HEK293 (cell line): ENCODE data around the gene DPM2.
A peak's percentile ranks its signal among the peaks of the same experiment; 100 is the strongest.

Experiments
- CTCF ChIA-PET: fragments of 350-600 bp; formaldehyde crosslinking; extraction: SDS; loops from one replicate; lab custom pipeline; 2021; ENCODE audit warnings: antibody characterized with exemption; lab: Yijun Ruan, JAX
- POLR2A ChIA-PET: fragments of 300-600 bp; formaldehyde crosslinking; extraction: SDS; loops from one replicate; lab custom pipeline; 2020; ENCODE audit warnings: antibody characterized with exemption, inconsistent platforms; lab: Yijun Ruan, JAX
- H3K27ac ChIP-seq: fragments of 200-500 bp; sonication (Bioruptor generic); 2 replicates; pipeline ENCODE4 v1.5.1; 2014; ENCODE audit warnings: low read depth, low read length, control low read depth, inconsistent platforms; ENCODE audit errors: extremely low read depth
- H3K36me3 ChIP-seq, 2 experiments: fragments of 200-500 bp in 1 of 2; sonication (Bioruptor generic) in 1 of 2; 1 replicate in 1 of 2; 2 replicates in 1 of 2; pipeline ENCODE4 v1.5.1; 2014 to 2017; ENCODE audit warnings: inconsistent platforms in 2 of 2, low read length in 2 of 2; ENCODE audit not compliant: control insufficient read depth in 2 of 2, insufficient read depth in 1 of 2
- H3K4me1 ChIP-seq: fragments of 200-500 bp; sonication (Bioruptor generic); 2 replicates; pipeline ENCODE4 v1.5.1; 2014; ENCODE audit warnings: mild to moderate bottlenecking, low read length, inconsistent platforms; ENCODE audit not compliant: control insufficient read depth, insufficient read depth
- H3K4me3 ChIP-seq: 2 replicates; pipeline ENCODE4 v1.5.1; 2011; ENCODE audit warnings: low read depth, mild to moderate bottlenecking, control low read depth, low read length, moderate library complexity
- H3K9me3 ChIP-seq: fragments of 200-500 bp; sonication (Bioruptor generic); 2 replicates; pipeline ENCODE4 v1.5.1; 2014; ENCODE audit warnings: low read depth, low read length, inconsistent platforms; ENCODE audit not compliant: control insufficient read depth, insufficient read depth
- BCL11B ChIP-seq: fragments of 450-650 bp; formaldehyde crosslinking; IDR thresholded peaks from 2 replicates; pipeline ENCODE4 v1.5.1; 2016; ENCODE audit warnings: low read depth, missing biosample characterization, missing genetic modification characterization
- ELK4 ChIP-seq: IDR thresholded peaks from 2 replicates; pipeline ENCODE4 v1.6.1; 2011; ENCODE audit warnings: mild to moderate bottlenecking, low read depth, low read length, borderline replicate concordance
- FEZF1 ChIP-seq: fragments of 450-650 bp; formaldehyde crosslinking; IDR thresholded peaks from 2 replicates; pipeline ENCODE4 v1.5.1; 2016; ENCODE audit warnings: missing biosample characterization, missing genetic modification characterization
- KLF16 ChIP-seq: fragments of 450-650 bp; formaldehyde crosslinking; IDR thresholded peaks from 2 replicates; pipeline ENCODE4 v1.5.1; 2017; ENCODE audit warnings: missing biosample characterization, missing genetic modification characterization
- PRDM10 ChIP-seq: fragments of 450-650 bp; formaldehyde crosslinking; IDR thresholded peaks from 2 replicates; pipeline ENCODE4 v1.5.1; 2016; ENCODE audit warnings: missing biosample characterization, missing genetic modification characterization
- TSHZ1 ChIP-seq: fragments of 450-650 bp; formaldehyde crosslinking; IDR thresholded peaks from 2 replicates; pipeline ENCODE4 v1.5.1; 2016; ENCODE audit warnings: missing biosample characterization, missing genetic modification characterization, borderline replicate concordance
- ZFP41 ChIP-seq: fragments of 450-650 bp; formaldehyde crosslinking; IDR thresholded peaks from 2 replicates; pipeline ENCODE4 v1.5.1; 2016; ENCODE audit warnings: missing biosample characterization, missing genetic modification characterization, borderline replicate concordance
- ZNF10 ChIP-seq: fragments of 450-650 bp; formaldehyde crosslinking; IDR thresholded peaks from 2 replicates; pipeline ENCODE4 v1.5.1; 2017; ENCODE audit warnings: missing biosample characterization, missing genetic modification characterization
- ZNF24 ChIP-seq: fragments of 450-650 bp; formaldehyde crosslinking; IDR thresholded peaks from 2 replicates; pipeline ENCODE4 v1.5.1; 2016; ENCODE audit warnings: missing biosample characterization, missing genetic modification characterization
- ZNF324 ChIP-seq: fragments of 450-650 bp; formaldehyde crosslinking; IDR thresholded peaks from 2 replicates; pipeline ENCODE4 v1.5.1; 2016; ENCODE audit warnings: missing biosample characterization, missing genetic modification characterization
- ZNF366 ChIP-seq: fragments of 450-650 bp; formaldehyde crosslinking; conservative IDR thresholded peaks from 2 replicates; pipeline ENCODE4 v1.5.1; 2016; ENCODE audit warnings: missing biosample characterization, missing genetic modification characterization
- ZNF623 ChIP-seq: fragments of 450-650 bp; formaldehyde crosslinking; IDR thresholded peaks from 2 replicates; pipeline ENCODE4 v1.5.1; 2016; ENCODE audit warnings: missing biosample characterization, missing genetic modification characterization
- ZNF629 ChIP-seq: fragments of 450-650 bp; formaldehyde crosslinking; IDR thresholded peaks from 2 replicates; pipeline ENCODE4 v1.5.1; 2017; ENCODE audit warnings: missing biosample characterization, missing genetic modification characterization
- TF ChIP-seq, protein P1 (sequence below): fragments of 450-650 bp; formaldehyde crosslinking; IDR thresholded peaks from 2 replicates; pipeline ENCODE4 v1.5.1; 2016; ENCODE audit warnings: missing biosample characterization, missing genetic modification characterization
- TF ChIP-seq, protein P2 (sequence below): fragments of 450-650 bp; formaldehyde crosslinking; conservative IDR thresholded peaks from 2 replicates; pipeline ENCODE4 v1.5.1; 2016; ENCODE audit warnings: low read depth, missing biosample characterization, missing genetic modification characterization
- TF ChIP-seq, protein P3 (sequence below): fragments of 450-650 bp; formaldehyde crosslinking; IDR thresholded peaks from 2 replicates; pipeline ENCODE4 v1.5.1; 2016; ENCODE audit warnings: missing biosample characterization, missing genetic modification characterization

DPM2 gene

GRCh38 chr9:127934248-127934647, 3.4 kb downstream of the DPM2 start (continued):
- TF ChIP-seq, protein P1, sequence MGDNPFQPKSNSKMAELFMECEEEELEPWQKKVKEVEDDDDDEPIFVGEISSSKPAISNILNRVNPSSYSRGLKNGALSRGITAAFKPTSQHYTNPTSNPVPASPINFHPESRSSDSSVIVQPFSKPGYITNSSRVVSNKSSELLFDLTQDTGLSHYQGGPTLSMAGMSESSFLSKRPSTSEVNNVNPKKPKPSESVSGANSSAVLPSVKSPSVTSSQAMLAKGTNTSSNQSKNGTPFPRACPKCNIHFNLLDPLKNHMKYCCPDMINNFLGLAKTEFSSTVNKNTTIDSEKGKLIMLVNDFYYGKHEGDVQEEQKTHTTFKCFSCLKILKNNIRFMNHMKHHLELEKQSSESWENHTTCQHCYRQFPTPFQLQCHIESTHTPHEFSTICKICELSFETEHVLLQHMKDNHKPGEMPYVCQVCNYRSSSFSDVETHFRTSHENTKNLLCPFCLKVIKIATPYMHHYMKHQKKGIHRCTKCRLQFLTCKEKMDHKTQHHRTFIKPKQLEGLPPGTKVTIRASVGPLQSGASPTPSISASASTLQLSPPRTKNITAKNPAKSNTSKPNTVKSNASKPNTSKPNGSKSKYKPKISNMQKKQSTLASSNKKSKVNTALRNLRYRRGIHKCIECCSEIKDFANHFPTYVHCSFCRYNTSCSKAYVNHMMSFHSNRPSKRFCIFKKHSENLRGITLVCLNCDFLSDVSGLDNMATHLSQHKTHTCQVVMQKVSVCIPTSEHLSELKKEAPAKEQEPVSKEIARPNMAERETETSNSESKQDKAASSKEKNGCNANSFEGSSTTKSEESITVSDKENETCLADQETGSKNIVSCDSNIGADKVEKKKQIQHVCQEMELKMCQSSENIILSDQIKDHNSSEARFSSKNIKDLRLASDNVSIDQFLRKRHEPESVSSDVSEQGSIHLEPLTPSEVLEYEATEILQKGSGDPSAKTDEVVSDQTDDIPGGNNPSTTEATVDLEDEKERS (tag by site-specific recombination) = no peak
- no peak for TF ChIP-seq ZFP41 (tag by site-specific recombination)
- TF ChIP-seq, protein P2, sequence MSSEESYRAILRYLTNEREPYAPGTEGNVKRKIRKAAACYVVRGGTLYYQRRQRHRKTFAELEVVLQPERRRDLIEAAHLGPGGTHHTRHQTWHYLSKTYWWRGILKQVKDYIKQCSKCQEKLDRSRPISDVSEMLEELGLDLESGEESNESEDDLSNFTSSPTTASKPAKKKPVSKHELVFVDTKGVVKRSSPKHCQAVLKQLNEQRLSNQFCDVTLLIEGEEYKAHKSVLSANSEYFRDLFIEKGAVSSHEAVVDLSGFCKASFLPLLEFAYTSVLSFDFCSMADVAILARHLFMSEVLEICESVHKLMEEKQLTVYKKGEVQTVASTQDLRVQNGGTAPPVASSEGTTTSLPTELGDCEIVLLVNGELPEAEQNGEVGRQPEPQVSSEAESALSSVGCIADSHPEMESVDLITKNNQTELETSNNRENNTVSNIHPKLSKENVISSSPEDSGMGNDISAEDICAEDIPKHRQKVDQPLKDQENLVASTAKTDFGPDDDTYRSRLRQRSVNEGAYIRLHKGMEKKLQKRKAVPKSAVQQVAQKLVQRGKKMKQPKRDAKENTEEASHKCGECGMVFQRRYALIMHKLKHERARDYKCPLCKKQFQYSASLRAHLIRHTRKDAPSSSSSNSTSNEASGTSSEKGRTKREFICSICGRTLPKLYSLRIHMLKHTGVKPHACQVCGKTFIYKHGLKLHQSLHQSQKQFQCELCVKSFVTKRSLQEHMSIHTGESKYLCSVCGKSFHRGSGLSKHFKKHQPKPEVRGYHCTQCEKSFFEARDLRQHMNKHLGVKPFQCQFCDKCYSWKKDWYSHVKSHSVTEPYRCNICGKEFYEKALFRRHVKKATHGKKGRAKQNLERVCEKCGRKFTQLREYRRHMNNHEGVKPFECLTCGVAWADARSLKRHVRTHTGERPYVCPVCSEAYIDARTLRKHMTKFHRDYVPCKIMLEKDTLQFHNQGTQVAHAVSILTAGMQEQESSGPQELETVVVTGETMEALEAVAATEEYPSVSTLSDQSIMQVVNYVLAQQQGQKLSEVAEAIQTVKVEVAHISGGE (tag by site-specific recombination) = no peak
- TF ChIP-seq ELK4 = no peak
- TF ChIP-seq, all 188 proteins: peak for 0

- peak overlapping the region; percentile 55 for H3K4me3 ChIP-seq
- peaks cover 0 to 21% of the 10 kb centered on the region in 2 experiments; a peak in 1 of 3 replicates for H3K36me3 ChIP-seq
- CTCF ChIA-PET = interaction anchor here (0.9 to 4.6 kb wide), 4 partner anchors 12 to 187 kb away, joined by 3 to 20 read pairs (median 10); no protein-coding TSS in a partner anchor
- H3K9me3 ChIP-seq = no peaks in the 10 kb centered on the region
- H3K27ac ChIP-seq = peak overlapping the region; percentile 50
- 0 out of 2 replicates have a peak, but pooled peaks cover 7% of the 10 kb centered on the region for H3K4me1 ChIP-seq
- POLR2A ChIA-PET = interaction anchor here (0.6 to 0.8 kb wide), 3 partner anchors 12 to 104 kb away, joined by 3 to 4 read pairs (median 3); no protein-coding TSS in a partner anchor
- TF ChIP-seq ZNF24 (tag by site-specific recombination) (peak; percentile 28; the same call in 1 of the 2 replicates), ZNF623 (peak; percentile 62), ZNF366 (tag by site-specific recombination) (peak; percentile 84), KLF16 (tag by site-specific recombination) (no peak), ZNF324 (peak; percentile 66), BCL11B (tag by site-specific recombination) (peak; percentile 70; the same call in 1 of the 2 replicates), TSHZ1 (tag by site-specific recombination) (peak; percentile 81; the same call in 1 of the 2 replicates), ZNF10 (tag by site-specific recombination) (peak; percentile 58; the same call in 1 of the 2 replicates), PRDM10 (tag by site-specific recombination) (0 out of 2 replicates have a peak, but pooled peaks have one; percentile 20), ZNF629 (tag by site-specific recombination) (peak; percentile 98), FEZF1 (peak; percentile 44)
- TF ChIP-seq, protein P3, sequence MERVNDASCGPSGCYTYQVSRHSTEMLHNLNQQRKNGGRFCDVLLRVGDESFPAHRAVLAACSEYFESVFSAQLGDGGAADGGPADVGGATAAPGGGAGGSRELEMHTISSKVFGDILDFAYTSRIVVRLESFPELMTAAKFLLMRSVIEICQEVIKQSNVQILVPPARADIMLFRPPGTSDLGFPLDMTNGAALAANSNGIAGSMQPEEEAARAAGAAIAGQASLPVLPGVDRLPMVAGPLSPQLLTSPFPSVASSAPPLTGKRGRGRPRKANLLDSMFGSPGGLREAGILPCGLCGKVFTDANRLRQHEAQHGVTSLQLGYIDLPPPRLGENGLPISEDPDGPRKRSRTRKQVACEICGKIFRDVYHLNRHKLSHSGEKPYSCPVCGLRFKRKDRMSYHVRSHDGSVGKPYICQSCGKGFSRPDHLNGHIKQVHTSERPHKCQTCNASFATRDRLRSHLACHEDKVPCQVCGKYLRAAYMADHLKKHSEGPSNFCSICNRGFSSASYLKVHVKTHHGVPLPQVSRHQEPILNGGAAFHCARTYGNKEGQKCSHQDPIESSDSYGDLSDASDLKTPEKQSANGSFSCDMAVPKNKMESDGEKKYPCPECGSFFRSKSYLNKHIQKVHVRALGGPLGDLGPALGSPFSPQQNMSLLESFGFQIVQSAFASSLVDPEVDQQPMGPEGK (tag by site-specific recombination) = peak; percentile 46
These were observed 6.4 kb downstream of the DPM2 start for GRCh38 chr9:127931092-127931881.
